NCI-H510A (cell line): ENCODE results near the gene SULT4A1.
"Not testable (repeated sequence)": the region's sequence is repeated elsewhere in the genome, so short reads cannot be mapped to it uniquely, and the experiment has no call there.

Experiments used
- DNase-seq: peaks from one replicate; lab custom pipeline; 2025; lab: John Stamatoyannopoulos, UW

Gene SULT4A1

GRCh38 chr22:43862074-43862881 is at the start of gene SULT4A1:
SULT4A1 (minus strand) TSS chr22:43862513; CDS start chr22:43862382, 131 bp downstream.
- peak; percentile 37 for DNase-seq

GRCh38 chr22:43911351-43911750 is 49.0 kb upstream of the SULT4A1 start:
- no peak for DNase-seq

GRCh38 chr22:43910178-43910695 is 47.9 kb upstream of the SULT4A1 start:
- no peak for DNase-seq

- DNase-seq: no peak
These were observed 47.4 kb upstream of the SULT4A1 start for GRCh38 chr22:43909708-43910107.

- no peak for DNase-seq
These were observed 43.4 kb upstream of the SULT4A1 start for GRCh38 chr22:43905681-43906080.

- not testable (repeated sequence) for DNase-seq
These were observed 42.1 kb upstream of the SULT4A1 start for GRCh38 chr22:43904412-43904811.

GRCh38 chr22:43903033-43903432 is 40.7 kb upstream of the SULT4A1 start:
- not testable (repeated sequence) for DNase-seq

- no peak for DNase-seq
These were observed 39.8 kb upstream of the SULT4A1 start for GRCh38 chr22:43901976-43902643.

- no peak for DNase-seq
These were observed 37.9 kb upstream of the SULT4A1 start for GRCh38 chr22:43900206-43900605.

- no peak for DNase-seq
These were observed 35.5 kb upstream of the SULT4A1 start for GRCh38 chr22:43897751-43898261.

- DNase-seq: no peak
These were observed 33.8 kb upstream of the SULT4A1 start for GRCh38 chr22:43895986-43896645.

- DNase-seq: no peak
These were observed 31.8 kb upstream of the SULT4A1 start for GRCh38 chr22:43894122-43894521.

- no peak for DNase-seq
These were observed 31.0 kb upstream of the SULT4A1 start for GRCh38 chr22:43893266-43893665.

GRCh38 chr22:43892183-43892894 is 30.0 kb upstream of the SULT4A1 start:
- DNase-seq: no peak

GRCh38 chr22:43891360-43892182 is 29.3 kb upstream of the SULT4A1 start, which contains the start of gene PNPLA5:
PNPLA5 (minus strand) TSS chr22:43892013; CDS start chr22:43891880, 133 bp downstream.
- no peak for DNase-seq

GRCh38 chr22:43890901-43891331 is 28.6 kb upstream of the SULT4A1 start:
- no peak for DNase-seq

- DNase-seq: no peak
These were observed 27.5 kb upstream of the SULT4A1 start for GRCh38 chr22:43889860-43890253.

GRCh38 chr22:43889201-43889859 is 27.0 kb upstream of the SULT4A1 start:
- no peak for DNase-seq

- DNase-seq: no peak
These were observed 26.4 kb upstream of the SULT4A1 start for GRCh38 chr22:43888740-43889139.

GRCh38 chr22:43887391-43887790 is 25.1 kb upstream of the SULT4A1 start:
- DNase-seq: no peak
